Measurements from ENCODE around the gene ZNF527. TPM values are rescaled to one million over a fixed set of nuclear protein-coding genes. Genes with fewer than 3 reads are reported as not detected.

ZNF527 gene
- total RNA-seq, 2 donors from 2014 or later, result 2.4 to 3.0 TPM

DNA sequence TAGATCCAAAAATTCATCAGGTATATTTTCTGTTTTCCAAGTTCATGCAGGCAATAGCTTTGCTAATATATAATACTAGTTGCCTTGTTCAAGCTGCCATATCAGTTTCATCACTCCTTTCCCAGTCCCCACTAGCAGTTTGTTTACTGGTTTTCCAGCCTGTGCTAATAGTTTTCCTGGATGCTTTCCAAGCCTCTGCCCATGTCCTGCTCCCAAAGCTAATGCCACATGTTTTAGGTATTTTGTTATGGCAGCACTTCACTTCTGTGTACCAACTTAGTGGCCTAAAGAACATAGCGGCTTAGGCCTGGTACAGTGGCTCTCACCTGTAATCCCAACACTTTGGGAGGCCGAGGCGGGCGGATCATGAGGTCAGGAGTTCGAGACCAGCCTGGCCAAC lies 28.1 kb upstream of the ZNF527 start:
- Histone ChIP-seq H3K9me3 (no peaks in the 10 kb centered on the region), H3K27ac (no peak overlapping the region), H3K36me3 (no peaks in the 10 kb centered on the region), H3K4me1 (no peaks in the 10 kb centered on the region), H3K27me3 (no peaks in the 10 kb centered on the region), H3K9ac (ENCODE audit: low read depth in 2 of 2, low read length in 2 of 2) (no peak overlapping the region), H3K4me3 (no peak overlapping the region)
- DNase-seq, result no peak
- TF ChIP-seq, protein P1, sequence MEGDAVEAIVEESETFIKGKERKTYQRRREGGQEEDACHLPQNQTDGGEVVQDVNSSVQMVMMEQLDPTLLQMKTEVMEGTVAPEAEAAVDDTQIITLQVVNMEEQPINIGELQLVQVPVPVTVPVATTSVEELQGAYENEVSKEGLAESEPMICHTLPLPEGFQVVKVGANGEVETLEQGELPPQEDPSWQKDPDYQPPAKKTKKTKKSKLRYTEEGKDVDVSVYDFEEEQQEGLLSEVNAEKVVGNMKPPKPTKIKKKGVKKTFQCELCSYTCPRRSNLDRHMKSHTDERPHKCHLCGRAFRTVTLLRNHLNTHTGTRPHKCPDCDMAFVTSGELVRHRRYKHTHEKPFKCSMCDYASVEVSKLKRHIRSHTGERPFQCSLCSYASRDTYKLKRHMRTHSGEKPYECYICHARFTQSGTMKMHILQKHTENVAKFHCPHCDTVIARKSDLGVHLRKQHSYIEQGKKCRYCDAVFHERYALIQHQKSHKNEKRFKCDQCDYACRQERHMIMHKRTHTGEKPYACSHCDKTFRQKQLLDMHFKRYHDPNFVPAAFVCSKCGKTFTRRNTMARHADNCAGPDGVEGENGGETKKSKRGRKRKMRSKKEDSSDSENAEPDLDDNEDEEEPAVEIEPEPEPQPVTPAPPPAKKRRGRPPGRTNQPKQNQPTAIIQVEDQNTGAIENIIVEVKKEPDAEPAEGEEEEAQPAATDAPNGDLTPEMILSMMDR (IDR thresholded peaks at IDR 0.05), result no peak
- intact Hi-C loops (cut with DNase I), result no loop called here

DNA sequence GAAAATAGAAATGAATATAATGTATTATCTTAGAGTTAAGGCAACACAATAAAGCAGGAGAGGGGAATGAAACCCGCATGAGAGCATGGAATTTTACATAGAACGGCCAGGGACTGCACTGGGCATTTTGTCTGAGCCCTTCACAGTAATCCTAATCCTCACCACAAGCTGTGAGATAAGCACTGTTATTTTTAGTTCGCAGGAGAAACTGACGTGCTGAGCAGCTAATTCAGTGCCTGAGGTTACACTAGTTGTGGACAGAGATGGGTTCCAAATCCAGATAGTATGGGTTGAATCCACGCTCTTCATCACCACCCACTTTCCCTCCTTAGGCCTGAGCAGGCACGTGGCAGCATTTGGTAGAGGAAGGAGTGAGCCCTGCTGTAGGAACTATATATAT lies 24.8 kb upstream of the ZNF527 start:
- H3K27me3 ChIP-seq, result no peaks in the 10 kb centered on the region
- TF ChIP-seq, protein P1 (IDR thresholded peaks at IDR 0.05), result no peak
- no peak for DNase-seq
- no peaks in the 10 kb centered on the region for H3K4me1 ChIP-seq
- H3K9me3 ChIP-seq, result no peaks in the 10 kb centered on the region
- no peak overlapping the region for H3K9ac ChIP-seq (ENCODE audit: low read depth in 2 of 2, low read length in 2 of 2)
- no peak overlapping the region for H3K4me3 ChIP-seq
- H3K36me3 ChIP-seq, result no peaks in the 10 kb centered on the region
- intact Hi-C loops (cut with DNase I), result no loop called here
- H3K27ac ChIP-seq, result no peak overlapping the region

DNA sequence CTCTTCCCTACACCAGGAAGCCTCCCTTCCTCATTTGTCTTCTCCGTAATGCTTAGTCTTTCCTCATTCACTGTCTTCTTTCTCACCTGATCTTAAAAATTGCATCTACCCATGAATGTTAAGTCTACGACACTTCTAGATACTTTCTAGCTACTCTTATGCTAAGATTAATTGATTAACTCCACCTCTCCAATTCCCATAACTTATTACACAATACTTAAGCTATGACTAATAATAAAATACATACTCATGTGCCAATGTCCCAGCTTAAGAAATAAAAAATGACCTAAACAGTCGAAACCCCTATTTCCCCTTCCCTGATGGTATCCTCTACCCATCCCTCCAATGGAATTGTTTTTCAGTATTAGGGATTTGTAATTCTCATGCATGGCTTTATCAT lies 22.8 kb upstream of the ZNF527 start:
- intact Hi-C loops (cut with DNase I), result no loop called here
- DNase-seq, result no peak
- Histone ChIP-seq H3K9me3 (no peaks in the 10 kb centered on the region), H3K4me1 (no peaks in the 10 kb centered on the region), H3K4me3 (no peak overlapping the region), H3K9ac (ENCODE audit: low read depth in 2 of 2, low read length in 2 of 2) (no peak overlapping the region), H3K36me3 (no peaks in the 10 kb centered on the region), H3K27ac (no peak overlapping the region), H3K27me3 (no peaks in the 10 kb centered on the region)
- TF ChIP-seq, protein P1 (IDR thresholded peaks at IDR 0.05), result no peak

- no peaks in the 10 kb centered on the region for H3K27me3 ChIP-seq
- no peaks in the 10 kb centered on the region for H3K9me3 ChIP-seq
- TF ChIP-seq, protein P1 (IDR thresholded peaks at IDR 0.05), result no peak
- H3K27ac ChIP-seq, result no peak overlapping the region
- no peak overlapping the region for H3K9ac ChIP-seq (ENCODE audit: low read depth in 2 of 2, low read length in 2 of 2)
- H3K36me3 ChIP-seq, result no peaks in the 10 kb centered on the region
- no peak overlapping the region for H3K4me3 ChIP-seq
- DNase-seq, result no peak
- intact Hi-C loops (cut with DNase I), result no loop called here
- H3K4me1 ChIP-seq, result no peaks in the 10 kb centered on the region
These were observed 16.9 kb upstream of the ZNF527 start for GRCh38 chr19:37353968-37354367.

DNA sequence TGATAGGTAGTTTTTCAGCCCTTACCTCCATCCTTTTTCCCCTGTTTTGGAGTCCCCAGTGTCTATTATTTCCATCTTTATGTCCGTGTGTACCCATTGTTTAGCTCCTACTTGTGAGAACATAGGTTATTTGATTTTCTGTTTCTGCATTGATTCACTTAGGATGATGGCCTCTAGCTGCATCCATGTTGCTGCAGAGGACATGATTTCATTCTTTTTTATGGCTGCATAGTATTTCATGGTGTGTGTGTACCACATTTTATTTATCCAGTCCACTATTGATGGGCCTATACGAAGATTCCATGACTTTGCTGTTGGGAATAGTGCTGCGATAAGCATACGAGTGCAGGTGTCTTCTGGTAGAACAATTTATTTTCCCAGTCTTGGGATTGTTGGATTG lies 15.0 kb upstream of the ZNF527 start:
- H3K9ac ChIP-seq (ENCODE audit: low read depth in 2 of 2, low read length in 2 of 2), result no peak overlapping the region
- H3K4me1 ChIP-seq, result no peaks in the 10 kb centered on the region
- H3K27ac ChIP-seq, result no peak overlapping the region
- no peaks in the 10 kb centered on the region for H3K36me3 ChIP-seq
- no peak overlapping the region for H3K4me3 ChIP-seq
- no peaks in the 10 kb centered on the region for H3K27me3 ChIP-seq
- intact Hi-C loops (cut with DNase I), result no loop called here
- DNase-seq, result no peak
- TF ChIP-seq, protein P1 (IDR thresholded peaks at IDR 0.05), result no peak
- H3K9me3 ChIP-seq, result no peaks in the 10 kb centered on the region

DNA sequence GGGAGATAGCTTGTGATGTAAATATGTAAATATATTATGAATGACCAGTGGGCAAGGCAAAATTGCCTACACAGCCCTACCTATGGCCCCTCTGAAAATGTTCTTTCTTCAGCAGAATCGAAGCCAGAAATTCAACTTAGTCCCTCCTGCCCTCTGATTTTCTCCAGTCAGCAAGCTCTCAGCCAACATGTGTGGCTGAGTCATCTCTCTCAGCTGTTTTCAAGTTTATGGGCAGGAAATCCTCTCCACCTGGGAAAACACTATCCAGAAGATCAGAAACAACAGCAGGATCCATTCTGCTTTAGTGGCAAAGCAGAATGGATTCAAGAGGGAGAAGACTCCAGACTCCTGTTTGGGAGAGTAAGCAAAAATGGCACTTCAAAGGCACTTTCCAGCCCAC lies 8.9 kb upstream of the ZNF527 start:
- intact Hi-C loops (cut with DNase I), result no loop called here
- no peak overlapping the region for H3K9ac ChIP-seq (ENCODE audit: low read depth in 2 of 2, low read length in 2 of 2)
- no peak for DNase-seq
- no peak overlapping the region for H3K4me3 ChIP-seq
- no peak overlapping the region for H3K27ac ChIP-seq
- H3K27me3 ChIP-seq, result no peaks in the 10 kb centered on the region
- H3K36me3 ChIP-seq, result peaks cover 9% of the 10 kb centered on the region
- TF ChIP-seq, protein P1 (IDR thresholded peaks at IDR 0.05), result no peak
- no peaks in the 10 kb centered on the region for H3K9me3 ChIP-seq
- H3K4me1 ChIP-seq, result no peaks in the 10 kb centered on the region
